Measurements from ENCODE around the gene KCNJ5.

The KCNJ5 gene

GRCh38 chr11:128964463-128964930 lies 73.3 kb downstream of the KCNJ5 start:
- DNase-seq, result no peak

- DNase-seq, result no peak
Observed at GRCh38 chr11:128965485-128965884, 74.3 kb downstream of the KCNJ5 start.

GRCh38 chr11:128967578-128967977 lies 76.4 kb downstream of the KCNJ5 start:
- DNase-seq, result no peak

- no peak for DNase-seq
Observed at GRCh38 chr11:128968916-128969315, 77.8 kb downstream of the KCNJ5 start.
